Activated B cell treated with CpG ODN at 0.5 μM for 24 hours (primary cell): ENCODE data around the gene PLEKHA1. TPM values are rescaled to one million over a fixed set of nuclear protein-coding genes. Genes with fewer than 3 reads are reported as not detected.

Experiments
- ATAC-seq: fragments of 200-7000 bp; cut with Tn5 transposase; one replicate; pipeline ENCODE4 v1.10.0; 2021; ENCODE audit warnings: low read depth, mild to moderate bottlenecking, moderate library complexity
- CTCF ChIA-PET: fragments of 350-600 bp; sonication (Branson Sonifier 250); formaldehyde crosslinking; loops from one replicate; lab custom pipeline; 2021; ENCODE audit warnings: antibody characterized with exemption; lab: Charles Lee
- POLR2A ChIA-PET: fragments of 350-600 bp; sonication (Branson Sonifier 250); formaldehyde crosslinking; loops from one replicate; lab custom pipeline; 2021; ENCODE audit warnings: antibody characterized with exemption; lab: Charles Lee
- DNase-seq: peaks from one replicate; pipeline ENCODE4 v3.0.0; 2022
- H3K27ac Mint-ChIP-seq: one replicate; pipeline ENCODE4 v1.8.0; 2020; ENCODE audit warnings: mixed read lengths
- H3K27me3 Mint-ChIP-seq: one replicate; pipeline ENCODE4 v1.8.0; 2021; ENCODE audit warnings: mixed read lengths
- H3K36me3 Mint-ChIP-seq: one replicate; pipeline ENCODE4 v1.8.0; 2021; ENCODE audit warnings: low read depth, mixed read lengths
- H3K4me1 Mint-ChIP-seq: one replicate; pipeline ENCODE4 v1.8.0; 2021; ENCODE audit warnings: mixed read lengths
- H3K4me3 Mint-ChIP-seq: one replicate; pipeline ENCODE4 v1.8.0; 2020; ENCODE audit warnings: mild to moderate bottlenecking, mixed read lengths
- H3K9me3 Mint-ChIP-seq: one replicate; pipeline ENCODE4 v1.8.0; 2020; ENCODE audit warnings: mixed read lengths
- CTCF ChIP-seq: fragments of 200-600 bp; IDR thresholded peaks from one replicate; pipeline ENCODE4 v1.8.0; 2022; ENCODE audit warnings: antibody characterized with exemption, mild to moderate bottlenecking
- intact Hi-C: fragments of 100-400 bp; cut with micrococcal nuclease; formaldehyde crosslinking; loops from one replicate; pipeline ENCODE4 v1.15.1; 2024
- total RNA-seq: library from RNA; stranded (reverse); gene quantifications from 2 replicates; pipeline ENCODE4 v1.2.3, GENCODE V29; 2022

The PLEKHA1 gene
- total RNA-seq, 1 donor from 2014 or later: 12.8 TPM

GRCh38 chr10:122359621-122360020, 14.9 kb upstream of the PLEKHA1 start:
- peaks cover 18% of the 10 kb centered on the region for H3K27me3 Mint-ChIP-seq
- DNase-seq: no peak
- no peak for TF ChIP-seq CTCF
- no peak overlapping the region for H3K4me3 Mint-ChIP-seq
- ChIA-PET CTCF (interaction anchor here (1.4 kb wide), 1 partner anchor 75 kb away, joined by 3 read pairs; no protein-coding TSS in a partner anchor), POLR2A (no interaction called here)
- intact Hi-C loops: no loop called here
- H3K27ac Mint-ChIP-seq: no peak overlapping the region
- H3K4me1 Mint-ChIP-seq: no peaks in the 10 kb centered on the region
- peaks cover 9% of the 10 kb centered on the region for H3K9me3 Mint-ChIP-seq
- no peaks in the 10 kb centered on the region for H3K36me3 Mint-ChIP-seq
- ATAC-seq: no peak

GRCh38 chr10:122361046-122361445, 13.5 kb upstream of the PLEKHA1 start:
- no peaks in the 10 kb centered on the region for H3K36me3 Mint-ChIP-seq
- POLR2A ChIA-PET: no interaction called here
- H3K4me1 Mint-ChIP-seq: no peaks in the 10 kb centered on the region
- TF ChIP-seq CTCF: no peak
- no peak overlapping the region for H3K4me3 Mint-ChIP-seq
- peaks cover 9% of the 10 kb centered on the region for H3K9me3 Mint-ChIP-seq
- peaks cover 25% of the 10 kb centered on the region for H3K27me3 Mint-ChIP-seq
- ATAC-seq: no peak
- no peak for DNase-seq
- no peak overlapping the region for H3K27ac Mint-ChIP-seq
- CTCF ChIA-PET: no interaction called here
- intact Hi-C loops: no loop called here

GRCh38 chr10:122362031-122362592, 12.4 kb upstream of the PLEKHA1 start:
- DNase-seq (no peak), ATAC-seq (no peak)
- peaks cover 12% of the 10 kb centered on the region for H3K9me3 Mint-ChIP-seq
- H3K4me1 Mint-ChIP-seq: no peaks in the 10 kb centered on the region
- CTCF ChIA-PET: no interaction called here
- H3K4me3 Mint-ChIP-seq: no peak overlapping the region
- no peaks in the 10 kb centered on the region for H3K36me3 Mint-ChIP-seq
- POLR2A ChIA-PET: no interaction called here
- TF ChIP-seq CTCF: no peak
- peaks cover 26% of the 10 kb centered on the region for H3K27me3 Mint-ChIP-seq
- H3K27ac Mint-ChIP-seq: no peak overlapping the region
- intact Hi-C loops: no loop called here

- H3K27ac Mint-ChIP-seq: no peak overlapping the region
- ChIA-PET CTCF (no interaction called here), POLR2A (no interaction called here)
- H3K9me3 Mint-ChIP-seq: peaks cover 12% of the 10 kb centered on the region
- no peak overlapping the region for H3K4me3 Mint-ChIP-seq
- no peak for TF ChIP-seq CTCF
- peaks cover 30% of the 10 kb centered on the region for H3K27me3 Mint-ChIP-seq
- no peak for ATAC-seq
- H3K4me1 Mint-ChIP-seq: no peaks in the 10 kb centered on the region
- intact Hi-C loops: no loop called here
- no peaks in the 10 kb centered on the region for H3K36me3 Mint-ChIP-seq
- no peak for DNase-seq
Measured at GRCh38 chr10:122362621-122363020, 11.9 kb upstream of the PLEKHA1 start.

GRCh38 chr10:122363311-122363710, 11.2 kb upstream of the PLEKHA1 start:
- POLR2A ChIA-PET: no interaction called here
- H3K27me3 Mint-ChIP-seq: peaks cover 30% of the 10 kb centered on the region

More at GRCh38 chr10:122363311-122363710, 11.2 kb upstream of the PLEKHA1 start:
- peaks cover 9% of the 10 kb centered on the region for H3K9me3 Mint-ChIP-seq
- TF ChIP-seq CTCF: no peak
- intact Hi-C loops: no loop called here
- H3K4me3 Mint-ChIP-seq: no peak overlapping the region
- H3K27ac Mint-ChIP-seq: no peak overlapping the region
- CTCF ChIA-PET: no interaction called here
- no peak for ATAC-seq
- no peak for DNase-seq
- H3K36me3 Mint-ChIP-seq: no peaks in the 10 kb centered on the region
- no peaks in the 10 kb centered on the region for H3K4me1 Mint-ChIP-seq
